HEK293T (cell line): ENCODE data around the gene NAPA.

Experiments
- CTCF ChIA-PET: fragments of 350-600 bp; formaldehyde crosslinking; extraction: SDS; loops from one replicate; lab custom pipeline; 2021; ENCODE audit warnings: antibody characterized with exemption, inconsistent platforms; lab: Yijun Ruan, JAX
- POLR2A ChIA-PET: fragments of 350-600 bp; formaldehyde crosslinking; extraction: SDS; loops from one replicate; lab custom pipeline; 2020; ENCODE audit warnings: antibody characterized with exemption, inconsistent platforms; lab: Yijun Ruan, JAX
- DNase-seq: peaks from one replicate; pipeline ENCODE4 v3.0.0; 2012; ENCODE audit warnings: mixed read lengths; ENCODE audit errors: extremely low spot score
- ARNT ChIP-seq: fragments of 450-650 bp; IDR thresholded peaks from 2 replicates; pipeline ENCODE4 v1.6.1; 2017; ENCODE audit warnings: mild to moderate bottlenecking
- BHLHE40 ChIP-seq: fragments of 450-650 bp; IDR thresholded peaks from 2 replicates; pipeline ENCODE4 v1.6.1; 2016; ENCODE audit warnings: mild to moderate bottlenecking, moderate library complexity, borderline replicate concordance
- CTBP1 ChIP-seq: fragments of 450-650 bp; IDR thresholded peaks from 2 replicates; pipeline ENCODE4 v1.6.1; 2016; ENCODE audit warnings: borderline replicate concordance
- ELF4 ChIP-seq: fragments of 450-650 bp; IDR thresholded peaks from 2 replicates; pipeline ENCODE4 v1.6.1; 2017; ENCODE audit warnings: antibody characterized with exemption
- FOXA1 ChIP-seq: fragments of 450-650 bp; IDR thresholded peaks from 2 replicates; pipeline ENCODE4 v1.6.1; 2016; ENCODE audit warnings: mild to moderate bottlenecking
- FOXK2 ChIP-seq: fragments of 450-650 bp; IDR thresholded peaks from 2 replicates; pipeline ENCODE4 v1.6.1; 2016; ENCODE audit warnings: mild to moderate bottlenecking
- FOXM1 ChIP-seq: fragments of 450-650 bp; IDR thresholded peaks from 2 replicates; pipeline ENCODE4 v1.6.1; 2017; ENCODE audit warnings: mild to moderate bottlenecking, borderline replicate concordance
- HDGF ChIP-seq: fragments of 450-650 bp; IDR thresholded peaks from 2 replicates; pipeline ENCODE4 v1.6.1; 2017; ENCODE audit warnings: antibody characterized with exemption, borderline replicate concordance
- L3MBTL2 ChIP-seq: fragments of 450-650 bp; conservative IDR thresholded peaks from 2 replicates; pipeline ENCODE4 v1.6.1; 2016; ENCODE audit warnings: mild to moderate bottlenecking
- LEF1 ChIP-seq: fragments of 450-650 bp; IDR thresholded peaks from 2 replicates; pipeline ENCODE4 v1.6.1; 2017; ENCODE audit warnings: mild to moderate bottlenecking, borderline replicate concordance
- NFRKB ChIP-seq: fragments of 450-650 bp; IDR thresholded peaks from 2 replicates; pipeline ENCODE4 v1.6.1; 2016; ENCODE audit warnings: mild to moderate bottlenecking, moderate library complexity
- PKNOX1 ChIP-seq: fragments of 450-650 bp; IDR thresholded peaks from 2 replicates; pipeline ENCODE4 v1.6.1; 2016
- SP1 ChIP-seq: fragments of 450-650 bp; IDR thresholded peaks from 2 replicates; pipeline ENCODE4 v1.6.1; 2017
- SUZ12 ChIP-seq: fragments of 450-650 bp; IDR thresholded peaks from 2 replicates; pipeline ENCODE4 v1.6.1; 2016; ENCODE audit warnings: mild to moderate bottlenecking
- TARDBP ChIP-seq: fragments of 450-650 bp; IDR thresholded peaks from 2 replicates; pipeline ENCODE4 v1.6.1; 2016
- ZNF384 ChIP-seq: fragments of 450-650 bp; IDR thresholded peaks from 2 replicates; pipeline ENCODE4 v1.6.1; 2016

The NAPA gene

DNA sequence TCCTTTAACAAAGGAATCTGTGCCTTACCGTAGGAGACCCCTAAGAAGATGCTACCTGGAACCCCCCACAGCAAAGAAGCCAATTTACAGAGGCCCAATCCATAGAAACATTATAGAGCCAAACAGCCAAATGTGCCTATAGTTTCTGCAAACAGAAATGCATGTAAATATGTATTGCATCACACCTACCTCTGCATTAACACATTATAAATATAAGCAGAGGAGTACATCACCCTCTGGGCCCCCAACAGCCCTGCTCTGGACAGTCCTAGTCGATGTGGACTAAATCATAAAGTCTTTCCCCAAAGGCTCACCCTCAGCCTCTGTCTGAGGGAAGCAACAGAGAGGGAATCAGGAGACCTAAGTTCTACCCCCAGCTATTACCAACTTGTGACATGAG, 32.3 kb upstream of the NAPA start:
- TF ChIP-seq NFRKB = no peak
- TF ChIP-seq L3MBTL2 = no peak
- no peak for TF ChIP-seq LEF1
- TF ChIP-seq SP1 = no peak
- TF ChIP-seq FOXA1 = no peak
- no peak for TF ChIP-seq ARNT
- no peak for TF ChIP-seq ZNF384
- no peak for TF ChIP-seq PKNOX1
- no peak for TF ChIP-seq FOXM1
- no peak for TF ChIP-seq SUZ12
- no peak for TF ChIP-seq TARDBP
- TF ChIP-seq HDGF = no peak
- no peak for TF ChIP-seq BHLHE40
- TF ChIP-seq ELF4 = no peak
- TF ChIP-seq FOXK2 = no peak
- TF ChIP-seq CTBP1 = no peak
- CTCF ChIA-PET = interaction anchor here (1.0 kb wide), 1 partner anchor 110 kb away, joined by 3 read pairs; no protein-coding TSS in a partner anchor
- POLR2A ChIA-PET = no interaction called here
- DNase-seq = no peak

DNA sequence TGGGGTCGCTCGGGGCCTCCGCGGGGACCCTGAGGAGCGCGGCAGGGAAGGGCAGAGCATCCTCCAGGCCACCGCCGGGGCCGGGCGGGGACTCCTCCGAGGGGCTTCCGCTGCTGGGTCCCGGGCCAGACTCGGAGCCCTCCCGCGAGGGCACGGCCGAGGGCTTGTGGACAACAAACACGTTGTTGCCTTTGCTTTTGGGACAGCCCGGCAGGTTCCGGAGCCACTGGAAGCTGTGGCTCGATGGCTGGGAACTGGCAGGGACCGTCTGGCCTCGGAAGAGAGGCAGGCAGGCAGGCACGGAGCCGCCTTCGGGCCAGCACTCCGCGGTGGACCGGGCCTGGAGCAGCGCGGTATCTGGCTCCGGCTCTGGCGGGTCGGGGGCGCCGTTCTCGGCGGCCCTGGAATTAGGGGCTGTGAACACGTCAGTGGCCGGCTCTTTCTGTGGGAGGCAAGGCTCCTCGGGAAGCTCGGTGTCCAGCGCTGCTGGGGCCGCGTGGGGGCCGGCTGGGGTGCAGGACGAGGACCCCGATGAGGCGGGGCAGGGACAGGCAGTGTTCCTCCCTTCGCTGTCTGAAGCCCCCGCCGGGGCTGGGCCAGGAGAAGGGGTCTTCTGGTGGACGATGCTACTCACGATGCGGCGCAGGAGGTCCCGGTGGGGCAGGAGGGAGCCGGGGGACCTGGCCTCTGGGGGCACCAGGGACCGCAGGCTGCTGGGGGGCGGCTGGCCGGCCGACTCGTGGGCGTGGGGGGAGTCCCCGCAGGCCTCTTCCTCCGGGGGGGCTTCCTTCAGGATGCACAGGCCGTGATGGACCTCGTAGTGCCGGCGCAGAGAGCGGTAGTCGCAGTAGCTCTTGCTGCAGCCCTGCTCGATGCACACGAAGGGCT, 30.4 kb upstream of the NAPA start:
- POLR2A ChIA-PET = no interaction called here
- DNase-seq = no peak
- CTCF ChIA-PET = no interaction called here
- TF ChIP-seq FOXK2 (no peak), ZNF384 (no peak), FOXA1 (no peak), SUZ12 (no peak), L3MBTL2 (no peak), PKNOX1 (no peak), CTBP1 (no peak), SP1 (no peak), FOXM1 (no peak), HDGF (no peak), BHLHE40 (no peak), NFRKB (no peak), ELF4 (no peak), ARNT (no peak), LEF1 (no peak)

GRCh38 chr19:47544476-47544875, 29.6 kb upstream of the NAPA start:
- TF ChIP-seq SP1 = no peak
- TF ChIP-seq ZNF384 = no peak
- TF ChIP-seq CTBP1 = no peak
- TF ChIP-seq TARDBP = no peak
- no peak for TF ChIP-seq FOXM1
- TF ChIP-seq FOXK2 = no peak
- no peak for TF ChIP-seq ELF4
- no peak for TF ChIP-seq PKNOX1
- TF ChIP-seq BHLHE40 = no peak
- no peak for TF ChIP-seq ARNT
- TF ChIP-seq HDGF = no peak
- TF ChIP-seq NFRKB = no peak
- no peak for TF ChIP-seq L3MBTL2
- no peak for TF ChIP-seq SUZ12
- ChIA-PET POLR2A (no interaction called here), CTCF (no interaction called here)
- no peak for DNase-seq

DNA sequence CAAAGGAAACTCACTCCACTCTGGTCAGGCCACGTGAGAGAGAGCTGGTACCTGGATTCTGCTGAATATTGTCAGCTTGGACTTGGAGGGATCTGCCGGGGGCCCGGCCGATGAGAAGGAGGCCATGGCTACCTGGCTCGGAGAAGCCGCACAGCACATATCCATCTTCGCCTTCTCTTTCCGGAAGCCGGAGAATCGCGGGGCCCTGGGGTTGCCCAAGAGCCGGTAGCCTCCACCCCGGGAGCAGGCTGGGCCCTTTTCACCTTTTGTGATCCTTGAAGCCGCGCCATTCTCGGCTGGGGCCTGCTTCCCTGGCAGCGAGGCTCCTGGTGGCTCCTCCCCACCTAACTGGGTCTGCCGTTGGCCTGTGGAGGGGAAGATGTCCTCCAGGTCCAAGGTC, 29.2 kb upstream of the NAPA start:
- no peak for DNase-seq
- POLR2A ChIA-PET = no interaction called here
- TF ChIP-seq NFRKB (no peak), LEF1 (no peak), L3MBTL2 (no peak)
- CTCF ChIA-PET = no interaction called here

- no peak for TF ChIP-seq ZNF384
- no peak for TF ChIP-seq HDGF
- no peak for TF ChIP-seq FOXM1
- no peak for TF ChIP-seq FOXK2
- no peak for TF ChIP-seq PKNOX1
- no peak for TF ChIP-seq SP1
- no peak for TF ChIP-seq CTBP1
- no peak for TF ChIP-seq LEF1
- TF ChIP-seq ELF4 = no peak
- no peak for DNase-seq
- CTCF ChIA-PET = no interaction called here
- POLR2A ChIA-PET = no interaction called here
These were observed 27.2 kb upstream of the NAPA start for GRCh38 chr19:47542030-47542475.
